Measurements from ENCODE around the gene C2CD2.

GRCh38 chr21:41939391-41939790 is 14.4 kb downstream of the C2CD2 start:
- TF ChIP-seq POLR2A (IDR thresholded peaks at IDR 0.05) (no peak), CTCF (IDR thresholded peaks at IDR 0.05) (no peak)

Measured in uterus (tissue), 2 donors.